GM19467 (cell line): ENCODE data around the gene LRRC66.

ENCODE experiments used
- ATAC-seq: cut with Tn5 transposase; IDR thresholded peaks from one replicate; pipeline ENCODE4 v1.9.1; 2021; ENCODE audit warnings: mild to moderate bottlenecking, moderate library complexity; ENCODE audit not compliant: unreplicated experiment

LRRC66 gene

DNA sequence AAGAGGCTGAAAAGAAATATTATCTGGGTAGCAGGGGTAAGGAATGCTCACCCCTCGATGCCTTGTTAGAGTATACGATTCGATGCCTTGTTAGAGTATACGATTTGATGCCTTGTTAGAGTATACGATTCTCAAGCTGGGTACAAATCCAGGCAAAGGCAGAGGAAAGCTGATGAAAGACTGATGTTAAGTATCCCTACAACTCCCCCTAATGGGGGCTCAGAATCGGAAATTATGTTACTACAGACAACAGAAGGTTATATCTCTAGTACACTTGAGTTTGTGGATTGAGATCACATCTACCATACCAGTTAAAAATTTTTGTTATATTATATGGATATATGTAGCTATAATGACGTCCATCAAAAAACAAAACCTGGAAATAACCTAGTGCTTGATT, 4.8 kb downstream of the LRRC66 start:
- ATAC-seq, result no peak

DNA sequence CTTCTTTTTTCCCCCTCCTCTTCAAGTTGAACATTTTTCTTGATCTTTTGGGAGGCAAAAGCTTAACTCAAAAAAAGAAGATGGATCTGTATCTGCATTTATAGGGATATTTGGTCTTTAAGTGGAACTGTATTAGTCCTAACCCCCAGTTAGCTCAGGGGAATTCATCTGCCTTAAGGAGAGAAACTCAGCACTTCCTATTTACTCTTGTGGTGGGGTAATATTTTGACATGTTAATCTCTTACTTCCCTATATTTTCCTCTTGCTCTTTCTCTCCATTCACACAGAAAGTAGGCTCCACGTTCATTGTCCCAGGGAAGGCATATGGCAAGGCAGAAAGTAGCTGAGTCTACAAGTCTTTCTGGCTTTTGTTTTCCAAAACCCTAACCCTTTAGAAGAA, 5.3 kb downstream of the LRRC66 start:
- ATAC-seq, result no peak

DNA sequence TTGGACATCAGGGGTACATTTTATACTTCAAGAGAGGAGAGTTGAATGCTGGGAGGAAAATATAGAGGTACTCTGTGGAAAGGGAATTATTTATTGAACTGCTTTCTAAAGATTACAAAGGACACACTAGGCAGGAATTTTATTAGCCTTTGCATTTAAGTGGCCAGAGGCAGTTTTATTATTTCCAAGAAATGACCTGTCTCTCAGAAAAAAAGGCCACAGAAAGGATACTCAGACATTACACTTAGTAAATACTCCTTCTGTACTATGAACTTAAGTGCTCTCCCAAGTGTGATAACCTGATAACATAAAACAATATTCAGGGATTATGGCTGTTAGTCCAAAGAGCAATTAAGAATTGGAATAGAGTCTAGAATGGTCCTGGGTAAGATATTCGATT, 7.5 kb downstream of the LRRC66 start:
- ATAC-seq, result no peak

DNA sequence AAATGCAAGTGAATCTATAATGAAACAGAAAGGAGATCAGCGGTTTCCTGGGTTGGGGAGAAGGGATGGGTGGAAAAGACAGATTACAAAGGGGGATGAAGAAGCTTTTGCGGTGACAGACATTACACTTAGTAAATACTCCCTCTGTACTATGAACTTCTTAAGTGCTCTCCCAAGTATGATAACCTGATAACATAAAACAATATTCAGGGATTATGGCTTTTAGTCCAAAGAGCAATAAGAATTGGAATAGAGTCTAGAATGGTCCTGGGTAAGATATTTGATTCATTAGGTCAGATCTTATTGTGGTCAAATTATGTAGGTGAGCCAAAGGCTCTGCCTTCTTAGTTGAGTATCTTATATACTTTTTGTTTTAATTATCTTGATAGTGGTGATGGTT, 9.2 kb downstream of the LRRC66 start:
- no peak for ATAC-seq

DNA sequence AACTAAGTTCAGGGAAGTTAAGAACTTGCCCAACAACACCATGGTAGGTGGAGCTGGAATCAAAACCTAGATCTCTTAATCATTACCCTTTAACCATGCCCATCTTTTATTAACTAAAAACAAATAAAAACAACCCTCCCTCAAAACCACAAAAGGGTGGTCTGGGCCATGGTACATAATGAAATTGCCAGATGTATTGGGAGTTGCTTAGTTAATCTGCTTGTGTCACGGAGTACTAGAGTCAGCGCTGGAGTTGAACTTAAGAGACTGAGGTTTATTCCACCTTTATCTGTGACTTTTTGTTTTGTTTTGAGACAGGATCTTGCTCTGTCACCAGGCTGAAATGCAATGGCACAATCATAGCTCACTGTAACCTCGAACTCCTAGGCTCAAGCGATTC, 13.3 kb downstream of the LRRC66 start:
- no peak for ATAC-seq

DNA sequence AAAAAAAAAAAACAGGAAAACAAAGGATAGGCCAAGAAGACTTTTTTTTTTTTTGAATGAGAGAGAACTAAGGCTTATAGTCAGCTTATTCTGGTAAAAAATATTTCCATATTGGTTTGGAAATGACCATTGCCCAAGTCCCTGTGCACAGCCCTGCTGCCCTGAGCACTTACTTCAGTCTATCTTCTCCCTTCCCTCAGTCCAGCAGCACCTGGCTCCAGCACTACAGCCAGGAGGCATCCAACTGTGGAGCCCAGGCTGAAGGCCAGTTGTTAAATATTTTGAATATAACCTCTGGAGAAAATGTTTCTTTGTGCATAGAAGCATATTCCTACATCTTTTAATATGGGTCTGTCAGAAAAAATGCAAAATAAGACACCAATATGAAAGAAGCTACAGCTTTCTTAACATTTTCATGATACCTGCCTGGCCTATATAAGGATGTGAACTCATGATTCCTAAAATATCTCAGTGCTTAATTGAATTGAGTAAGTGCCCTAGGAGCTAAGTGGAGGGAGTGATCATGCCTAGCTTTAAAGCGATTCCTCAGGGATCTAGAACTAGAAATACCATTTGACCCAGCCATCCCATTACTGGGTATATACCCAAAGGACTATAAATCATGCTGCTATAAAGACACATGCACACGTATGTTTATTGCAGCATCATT, 14.4 kb downstream of the LRRC66 start:
- ATAC-seq, result no peak

DNA sequence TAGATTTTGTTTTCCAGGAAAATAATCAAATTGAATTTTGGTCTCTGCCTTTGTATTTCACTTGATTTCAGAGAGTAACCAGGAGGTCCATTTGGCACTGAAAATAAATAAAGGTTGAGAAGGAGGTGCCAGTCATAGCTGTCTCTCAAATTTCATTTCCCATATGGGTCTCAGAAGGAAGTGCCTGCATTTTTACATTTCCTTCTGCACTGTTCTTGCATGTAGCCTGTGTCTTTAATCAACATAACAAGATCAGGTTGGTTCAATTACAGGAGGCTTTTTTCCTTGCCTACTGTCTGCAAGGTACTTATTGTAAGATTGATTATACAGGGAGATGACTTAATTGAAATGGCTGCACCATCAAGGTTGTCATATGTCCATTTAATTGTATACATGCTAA, 15.7 kb downstream of the LRRC66 start:
- ATAC-seq, result no peak

DNA sequence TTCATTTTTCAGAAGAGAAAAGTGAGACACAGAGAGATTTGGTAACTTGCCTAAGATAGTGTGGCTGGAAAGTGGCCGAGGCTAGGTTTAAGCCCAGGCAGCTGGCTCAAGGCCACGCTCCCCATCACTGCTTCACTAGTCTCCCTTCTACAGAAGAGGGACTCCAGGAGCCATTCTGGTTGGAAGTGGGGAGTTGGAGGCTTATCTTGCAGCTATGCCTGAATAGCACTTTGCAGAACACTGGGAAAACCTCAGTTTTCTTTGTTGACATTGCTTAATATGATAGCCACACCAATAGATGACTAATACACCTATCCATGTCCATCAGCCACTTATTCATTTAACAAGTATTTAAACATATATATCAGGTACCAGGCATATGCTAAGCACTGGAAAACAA, 18.5 kb downstream of the LRRC66 start:
- no peak for ATAC-seq

DNA sequence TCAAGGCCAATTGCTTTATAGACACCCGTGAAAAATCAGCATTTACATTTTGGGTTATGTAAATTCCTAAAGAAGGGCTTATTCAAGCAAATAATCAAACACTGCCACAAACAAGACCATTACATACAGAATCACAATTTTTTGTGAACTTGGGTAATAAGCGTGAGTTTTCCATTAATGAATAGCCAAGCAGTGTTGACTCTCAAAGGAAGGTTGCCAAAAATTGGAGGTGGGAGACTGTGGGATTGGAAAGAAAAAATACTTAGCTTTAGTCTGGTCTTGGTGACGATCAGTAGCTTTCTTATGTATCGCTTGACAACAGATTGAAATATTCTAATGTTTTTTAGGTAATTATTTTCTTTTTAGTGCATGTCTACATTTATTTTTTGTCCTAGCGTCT, 20.9 kb downstream of the LRRC66 start:
- no peak for ATAC-seq

DNA sequence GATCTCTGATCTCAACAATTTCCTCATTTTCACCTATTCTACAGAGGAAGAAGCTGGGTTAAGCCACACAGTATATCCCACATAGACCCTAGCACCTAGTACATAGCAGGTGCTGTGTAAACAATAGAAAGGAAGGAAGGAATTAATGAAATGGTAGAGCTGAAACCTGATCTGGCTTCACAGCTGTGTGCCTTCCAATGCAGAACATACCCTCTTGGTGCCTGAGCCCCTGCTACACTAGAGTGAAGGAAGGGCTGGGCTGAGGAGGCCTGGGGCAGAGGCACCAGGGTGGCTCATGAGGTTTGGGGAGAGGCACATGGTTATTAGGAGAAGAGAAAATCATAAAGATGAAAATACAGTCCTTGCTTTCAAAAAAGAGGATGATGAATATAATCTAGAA, 21.3 kb downstream of the LRRC66 start:
- no peak for ATAC-seq

DNA sequence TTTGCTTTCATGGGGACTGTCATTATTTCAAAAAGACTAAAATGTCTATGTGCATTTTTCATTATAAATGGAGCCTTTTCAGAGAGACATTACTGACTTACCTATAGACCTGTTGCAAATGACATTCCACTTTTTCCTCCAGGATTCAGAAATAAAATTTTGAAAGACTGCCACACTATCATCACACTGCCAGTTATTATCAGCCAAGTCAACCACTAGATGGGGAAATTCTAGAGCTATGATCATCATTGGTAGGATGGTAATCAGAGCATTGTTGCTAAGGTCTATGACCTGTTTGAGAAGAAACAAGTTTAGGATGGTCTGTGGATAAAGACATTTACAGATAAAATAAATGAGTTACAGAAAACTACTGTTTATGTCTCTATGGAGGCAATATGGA, 22.5 kb downstream of the LRRC66 start:
- no peak for ATAC-seq

DNA sequence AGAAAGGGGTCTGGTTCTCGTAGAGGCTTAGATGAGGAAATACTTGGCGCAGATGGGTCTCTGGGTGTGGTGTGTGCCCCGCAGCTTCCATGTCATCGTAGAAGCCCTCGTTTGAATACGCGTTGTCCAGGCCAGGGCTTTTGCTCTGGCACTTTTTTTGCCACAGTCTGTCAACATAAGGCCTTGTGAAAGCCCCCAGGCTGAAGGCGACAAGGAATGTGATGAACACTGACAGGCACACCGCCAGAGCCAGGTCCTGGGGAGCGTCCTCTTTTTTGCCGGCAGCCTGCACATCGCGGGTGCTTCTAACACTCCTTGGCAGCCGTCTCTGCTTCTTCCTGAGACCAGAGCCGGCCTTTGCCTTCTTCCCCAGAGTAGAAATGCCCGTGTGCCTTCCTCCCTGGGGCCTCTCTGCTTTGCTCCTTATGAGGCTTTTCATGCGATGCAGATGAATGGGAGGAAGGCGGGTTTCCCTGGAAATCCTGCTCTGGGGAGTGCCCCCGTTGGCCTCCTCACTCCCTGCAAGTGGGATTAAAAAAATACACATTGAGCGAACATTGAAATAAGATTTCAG, 24.4 kb downstream of the LRRC66 start:
- no peak for ATAC-seq

DNA sequence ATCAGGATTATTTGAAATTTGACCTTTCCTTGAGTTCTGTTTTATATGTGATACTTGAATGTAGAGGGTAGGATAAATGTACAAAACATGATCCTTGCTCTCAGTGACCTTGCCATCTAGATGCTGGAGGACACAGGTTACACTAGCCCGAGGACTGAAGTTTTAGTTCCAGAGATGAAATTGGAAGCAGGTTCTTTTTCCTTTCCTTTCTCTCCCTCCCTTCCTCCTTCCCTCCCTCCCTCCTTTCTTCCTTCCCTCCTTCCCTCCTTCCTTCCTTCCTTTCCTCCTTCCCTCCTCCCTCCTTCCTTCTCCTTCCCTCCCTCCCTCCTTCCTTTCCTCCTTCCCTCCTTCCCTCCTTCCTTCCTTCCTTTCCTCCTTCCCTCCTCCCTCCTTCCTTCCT, 54.3 kb downstream of the LRRC66 start:
- no peak for ATAC-seq

DNA sequence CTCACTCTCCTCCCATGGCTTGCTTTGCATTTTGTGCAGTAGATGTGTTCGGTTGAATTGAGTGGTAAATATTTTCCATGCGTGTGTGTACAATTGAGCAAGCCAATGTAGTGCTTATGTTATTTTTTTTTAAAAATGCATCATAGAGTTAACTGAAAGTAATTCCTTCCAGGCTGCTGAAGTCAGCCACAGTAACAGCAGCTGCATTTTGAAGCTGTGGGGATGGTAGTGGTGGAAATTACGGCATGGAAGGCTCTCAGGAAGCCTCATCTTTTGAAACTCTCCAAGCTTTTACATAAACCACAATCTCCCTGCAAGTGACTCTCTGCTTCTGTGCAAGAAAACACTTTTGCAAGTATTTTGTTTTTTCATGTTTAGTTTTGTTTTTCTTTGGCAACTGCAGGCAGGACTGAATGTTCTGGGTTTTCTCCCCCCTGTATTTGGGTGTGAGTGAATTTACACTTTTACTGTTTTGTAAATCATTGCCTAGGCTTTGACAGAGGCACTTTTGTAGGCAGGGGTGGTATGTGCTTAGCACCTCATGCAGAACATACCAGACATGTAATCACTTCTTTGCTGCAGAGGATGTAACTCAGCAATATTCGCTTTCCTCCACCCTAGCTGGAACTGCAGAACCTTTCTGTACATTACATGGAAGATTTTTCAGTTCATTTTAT, 56.2 kb downstream of the LRRC66 start:
- ATAC-seq, result no peak

DNA sequence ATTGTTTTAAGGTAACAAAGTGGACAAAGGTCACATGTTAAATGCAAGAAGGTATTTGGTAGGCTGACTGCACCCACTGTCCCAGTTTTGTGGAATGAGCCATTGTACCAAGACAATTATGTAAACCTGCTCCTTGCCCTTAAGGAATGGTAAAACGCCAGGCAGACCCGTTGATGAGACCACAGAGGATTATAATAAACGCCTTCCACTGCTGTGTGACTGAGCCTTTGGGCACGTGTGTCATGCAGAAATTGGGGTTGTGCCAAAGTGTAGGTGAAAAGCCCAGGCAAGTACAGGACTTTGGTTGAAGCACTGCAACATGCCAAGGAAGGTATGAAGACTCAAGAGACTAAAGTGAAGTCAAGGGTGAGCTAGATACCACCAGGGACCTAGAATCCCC, 59.7 kb downstream of the LRRC66 start:
- no peak for ATAC-seq

DNA sequence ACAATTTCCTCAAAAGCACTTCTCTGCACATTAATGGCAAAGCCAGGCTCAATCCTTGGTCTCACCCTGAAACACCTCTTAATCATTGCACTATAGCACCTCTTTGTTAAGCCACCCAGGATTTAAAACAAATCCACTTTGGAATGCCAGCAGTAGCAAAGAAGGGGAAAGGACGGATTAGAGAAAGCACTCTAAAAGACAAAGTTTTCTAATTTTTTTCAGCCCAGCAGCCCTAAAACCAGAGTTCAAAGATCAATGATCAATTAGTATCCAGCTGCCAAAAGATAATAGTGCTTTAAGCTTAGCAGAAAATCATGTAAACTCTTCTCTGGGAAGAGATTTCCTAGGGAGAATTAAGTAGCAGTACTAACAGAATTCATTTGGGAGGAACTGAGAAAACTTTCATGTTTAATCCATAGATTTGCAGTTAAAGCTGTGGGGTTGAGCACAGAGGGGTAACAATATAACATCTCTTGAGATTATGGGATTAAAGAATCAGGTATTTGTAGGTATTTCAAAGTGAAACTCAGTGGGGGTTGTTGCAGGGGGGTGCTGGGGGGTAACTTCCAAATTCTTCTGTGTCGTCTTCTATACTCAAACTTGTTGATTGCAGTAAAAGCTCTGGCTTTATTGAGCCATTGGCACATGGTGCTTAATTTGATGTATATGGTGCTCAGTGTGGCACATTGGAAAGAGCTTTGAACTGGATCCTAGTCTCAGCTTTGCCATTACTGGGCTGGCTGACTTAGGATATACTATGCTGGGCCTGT, 61.8 kb downstream of the LRRC66 start:
- no peak for ATAC-seq
